Heart left ventricle (tissue), 16 donors: ENCODE results near the gene ARPIN. TPM values are rescaled to one million over a fixed set of nuclear protein-coding genes. Genes with fewer than 3 reads are reported as not detected.

Experiments used
- ATAC-seq, 4 donors: fragments of 200-7000 bp; cut with Tn5 transposase; one replicate each; pipeline ENCODE4 v1.9.1; 2020 to 2022; ENCODE audit warnings: moderate library complexity in 4 of 4, mild to moderate bottlenecking in 3 of 4, moderate number of reproducible peaks in 1 of 4
- DNase-seq, 5 donors: peaks; one replicate each; pipeline ENCODE4 v3.0.0-alpha.2; 2020
- H3K27ac ChIP-seq, 12 donors: fragments of 200-600 bp; sonication (generic) in 4 of 12; one replicate each; pipeline versions ENCODE4 v1.5.0 to v1.8.0; 2016 to 2022; ENCODE audit warnings: mild to moderate bottlenecking in 2 of 12
- H3K27me3 ChIP-seq, 9 donors: fragments of 200-600 bp; sonication (generic) in 2 of 9; one replicate each; pipeline versions ENCODE4 v1.5.1 to v1.8.0; 2016 to 2022; ENCODE audit warnings: mild to moderate bottlenecking in 3 of 9
- H3K36me3 ChIP-seq, 9 donors: fragments of 200-600 bp; sonication (generic) in 2 of 9; one replicate each; pipeline versions ENCODE4 v1.5.0 to v1.8.0; 2018 to 2022; ENCODE audit warnings: mild to moderate bottlenecking in 2 of 9
- H3K4me1 ChIP-seq, 12 donors: fragments of 200-600 bp; sonication (generic) in 4 of 12; one replicate each; pipeline versions ENCODE4 v1.5.0 to v1.8.0; 2016 to 2022; ENCODE audit warnings: mild to moderate bottlenecking in 3 of 12
- H3K4me3 ChIP-seq, 12 donors: fragments of 200-600 bp; sonication (generic) in 4 of 12; one replicate each; pipeline versions ENCODE4 v1.5.0 to v1.8.0; 2017 to 2022; ENCODE audit warnings: mild to moderate bottlenecking in 9 of 12, moderate library complexity in 4 of 12
- H3K9me3 ChIP-seq, 12 donors: fragments of 200-600 bp; sonication (generic) in 4 of 12; one replicate each; pipeline versions ENCODE4 v1.5.0 to v1.8.0; 2016 to 2022; ENCODE audit warnings: mild to moderate bottlenecking in 1 of 12
- CTCF ChIP-seq, 12 donors: fragments of 200-600 bp; sonication (generic) in 4 of 12; IDR thresholded peaks; one replicate each; pipeline versions ENCODE4 v1.5.0 to v1.8.0; 2018 to 2022; ENCODE audit warnings: antibody characterized with exemption in 12 of 12, mild to moderate bottlenecking in 5 of 12
- POLR2A ChIP-seq, 2 donors: fragments of 450-650 bp; IDR thresholded peaks; one replicate each; pipeline ENCODE4 v1.6.1; 2017; ENCODE audit warnings: antibody characterized with exemption in 2 of 2, mild to moderate bottlenecking in 2 of 2, moderate library complexity in 2 of 2
- WGBS, 4 donors: extraction: QIAGEN DNeasy Blood & Tissue Kit in 2 of 4; methylation state at CpG; one replicate each; pipeline versions ENCODE4 v1.1.5 to v1.1.7; 2013 to 2018; 5-methylcytosine and 5-hydroxymethylcytosine counted together
- intact Hi-C, 10 donors: fragments of 100-400 bp; cut with DNase I; formaldehyde crosslinking; loops; one replicate each; pipeline versions ENCODE4 v1.11.1 to v1.14.2; 2022
- polyA plus RNA-seq, 2 donors: library from polyadenylated mRNA; stranded (reverse); fragments of 200-250 nt; gene quantifications; one replicate each; pipeline ENCODE4 v1.2.3, GENCODE V29; 2013
- total RNA-seq, 9 donors: library from RNA; depleted of rRNA in 2 of 9; stranded (reverse); fragments of >200 nt in 2 of 9; fragmentation: NEBNext Ultra II Directional in 3 of 9; extraction: Animal tissue kit (Norgen Biotek cat#: 25700) in 3 of 9; gene quantifications; one replicate each; pipeline versions ENCODE4 v1.1.0 to v1.2.4, GENCODE V29; 2016 to 2023
- donor health status: ischemic (EF 13 %, LVEDD 7.1; RV severe dilation, severe dysfunction).
- donor health status: healthy with polysubstance abuse.
- donor health status: DM: no; HTN: yes; CAD: no.
- donor health status: DM: no; HTN: no; CAD: no.
- donor health status: ischemic (EF 25% LVEDD 6.9; RV normal size, moderate dysfunction).
- donor health status: ischemic (EF 25% LVEDD 5.7; RV mildly dilated, moderate dysfunction).
- donor health status: healthy.
- donor health status: DM: yes; HTN: yes; CAD: no.
- donor health status: ischemic (EF 35%, LVEDD 5.7; RV mildly dilated, moderate dysfunction).
- donor health status: nonischemic (EF 11% LVEDD 7.7; RV severe dilation, severe dysfunction).
- donor health status: DM: yes; HTN: yes; CAD: no.
- donor health status: PGD.
- donor health status: ischemic (EF 29% LVEDD 5.4; RV normal size, mild dysfunction).
- donor health status: nonischemic (EF 23%, LVEDD 6.1; RV moderate dilation, normal function).

ARPIN gene
- total and polyA plus RNA-seq, 11 donors = 7.3 to 15.3 (median 11.5) TPM

DNA sequence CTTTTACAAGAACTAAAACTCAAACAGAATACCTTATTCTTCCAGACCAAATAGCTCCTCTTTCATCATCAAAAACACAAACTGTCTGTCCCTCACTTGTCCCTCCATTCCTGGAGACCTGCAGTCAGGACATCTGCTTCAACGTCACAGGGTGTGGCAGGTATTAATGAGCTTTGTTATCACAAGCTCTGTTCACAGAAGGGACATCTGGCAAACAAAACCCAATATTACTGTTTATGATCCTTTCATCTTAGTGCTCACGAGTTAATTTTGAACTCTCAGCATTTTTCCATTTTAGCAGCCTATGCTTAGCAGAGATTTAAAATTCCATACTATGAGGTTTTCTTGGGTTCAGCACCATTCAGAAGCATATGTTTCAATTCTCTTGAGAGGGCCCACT is 51.9 kb downstream of the ARPIN start:
- Histone ChIP-seq H3K36me3 (peaks cover 0 to 87% (median 63%) of the 10 kb centered on the region in 9 donors), H3K9me3 (no peaks in the 10 kb centered on the region), H3K27ac (no peak overlapping the region), H3K4me1 (peaks cover 0 to 9% (median 0%) of the 10 kb centered on the region in 12 donors), H3K4me3 (no peak overlapping the region), H3K27me3 (no peaks in the 10 kb centered on the region)
- DNase-seq (no peak), ATAC-seq (no peak)
- no peak for TF ChIP-seq POLR2A (IDR thresholded peaks at IDR 0.05)
- TF ChIP-seq CTCF (IDR thresholded peaks at IDR 0.05) = no peak
- WGBS, 4 donors = 88 to 96% (median 90%) methylated on average over 2 of the region's 2 CpGs
- intact Hi-C loops = no loop called here

GRCh38 chr15:89860431-89860830 is 52.3 kb downstream of the ARPIN start:
- Histone ChIP-seq H3K4me3 (no peak overlapping the region), H3K36me3 (peaks cover 0 to 83% (median 60%) of the 10 kb centered on the region in 9 donors), H3K27me3 (no peaks in the 10 kb centered on the region), H3K27ac (no peak overlapping the region), H3K9me3 (no peaks in the 10 kb centered on the region), H3K4me1 (peaks cover 0 to 9% (median 0%) of the 10 kb centered on the region in 12 donors)
- intact Hi-C loops = no loop called here
- no peak for TF ChIP-seq POLR2A (IDR thresholded peaks at IDR 0.05)
- TF ChIP-seq CTCF (IDR thresholded peaks at IDR 0.05) = no peak
- no peak for DNase-seq
- ATAC-seq = no peak
- WGBS, 4 donors = 86 to 91% (median 86%) methylated on average over 3 of the region's 3 CpGs

DNA sequence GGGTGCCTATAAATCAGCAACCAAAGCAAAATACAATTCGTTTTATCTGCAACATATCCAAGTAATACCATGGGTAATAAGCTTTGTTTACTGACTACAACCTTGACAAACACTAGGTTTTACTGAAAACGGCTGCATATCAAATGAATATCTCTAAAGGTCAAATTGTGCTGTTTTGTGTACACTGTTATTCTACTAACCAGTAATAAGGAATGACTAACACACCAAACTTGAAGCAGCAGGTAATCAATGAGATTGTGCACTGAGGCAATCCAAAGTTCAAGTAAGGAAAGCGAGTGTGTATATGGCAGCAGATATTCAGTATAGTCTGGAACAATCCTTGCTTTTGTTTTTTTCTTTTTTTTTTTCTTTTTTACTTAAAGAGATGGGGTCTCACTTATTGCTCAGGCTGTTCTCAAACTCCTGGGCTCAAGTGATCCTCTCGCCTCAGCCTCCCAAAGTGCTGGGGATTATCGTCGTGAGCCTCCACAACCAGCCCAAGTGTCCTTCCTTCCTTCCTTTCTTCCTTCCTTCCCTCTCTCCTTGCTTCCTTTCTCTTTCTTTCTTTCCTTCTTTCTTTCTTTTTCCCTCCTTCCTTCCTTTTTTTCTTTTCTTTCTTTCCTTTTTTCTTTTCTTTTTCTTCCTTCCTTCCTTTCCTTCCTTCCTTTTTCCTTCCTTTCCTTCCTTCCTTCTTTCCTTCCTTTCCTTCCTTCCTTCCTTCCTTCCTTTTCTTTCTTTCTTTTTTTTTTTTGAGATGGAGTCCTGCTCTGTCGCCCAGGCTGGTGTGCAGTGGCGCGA is 53.9 kb downstream of the ARPIN start:
- no peak overlapping the region for H3K27ac ChIP-seq
- H3K27me3 ChIP-seq = no peaks in the 10 kb centered on the region
- no peak for DNase-seq
- peaks cover 0 to 68% (median 55%) of the 10 kb centered on the region in 9 donors for H3K36me3 ChIP-seq
- 86 to 91% (median 89%) methylated on average over 9 of the region's 9 CpGs for WGBS, 4 donors
- H3K4me3 ChIP-seq = no peak overlapping the region
- intact Hi-C loops = no loop called here
- ATAC-seq = no peak
- H3K9me3 ChIP-seq = no peaks in the 10 kb centered on the region
- peaks cover 0 to 9% (median 0%) of the 10 kb centered on the region in 12 donors for H3K4me1 ChIP-seq
- TF ChIP-seq CTCF (IDR thresholded peaks at IDR 0.05) = no peak
- no peak for TF ChIP-seq POLR2A (IDR thresholded peaks at IDR 0.05)

- intact Hi-C loops = no loop called here
- Histone ChIP-seq H3K9me3 (no peaks in the 10 kb centered on the region), H3K27ac (no peak overlapping the region), H3K36me3 (peaks cover 0 to 56% (median 48%) of the 10 kb centered on the region in 9 donors), H3K4me3 (no peak overlapping the region), H3K4me1 (peaks cover 0 to 12% (median 0%) of the 10 kb centered on the region in 12 donors), H3K27me3 (no peaks in the 10 kb centered on the region)
- DNase-seq = no peak
- ATAC-seq = no peak
- no peak for TF ChIP-seq CTCF (IDR thresholded peaks at IDR 0.05)
- WGBS, 4 donors = 82 to 98% (median 90%) methylated on average over 3 of the region's 3 CpGs
Observed at GRCh38 chr15:89857673-89858072, 55.1 kb downstream of the ARPIN start.
